ENCODE results near the gene ASCL2.

ASCL2 gene

DNA sequence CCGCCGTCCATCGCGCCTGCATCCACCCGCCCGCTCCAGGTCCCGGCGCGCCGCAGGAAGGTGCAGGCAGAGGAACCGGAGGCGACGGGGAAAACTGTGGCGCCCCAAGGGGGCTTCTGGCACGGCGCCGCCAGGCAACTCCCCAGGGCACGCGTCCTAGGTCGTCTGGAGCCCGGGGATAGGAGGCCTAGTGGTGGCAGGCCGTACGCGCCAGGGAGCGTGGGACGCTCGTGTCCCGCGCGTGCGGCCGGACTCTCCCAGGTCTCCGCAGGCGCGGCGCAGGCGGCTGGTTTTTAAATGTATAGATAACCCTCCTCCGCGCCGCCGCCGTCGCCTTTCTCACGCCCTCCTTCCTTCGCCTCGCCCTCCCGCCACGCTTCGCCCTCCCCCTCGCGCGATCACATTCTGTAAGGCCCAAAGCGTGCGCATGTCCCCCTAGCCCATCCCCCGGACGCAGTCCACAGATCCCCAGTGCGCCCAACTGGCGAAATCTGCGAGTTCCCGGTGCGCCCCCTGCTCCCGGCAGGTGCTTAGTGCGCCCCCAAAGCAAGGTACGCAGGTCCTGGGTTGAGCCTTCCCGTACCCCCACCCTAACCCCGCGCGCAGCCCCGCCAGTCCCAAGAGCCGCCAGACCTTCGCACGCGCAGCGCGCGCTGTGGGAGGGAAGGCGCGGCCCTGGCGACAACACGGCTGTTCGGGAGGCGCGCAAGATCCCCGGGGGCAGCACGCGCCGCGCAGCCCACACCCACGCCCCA is at the start of gene ASCL2:
Gene ASCL2 (minus strand): TSS at position 267 of the 755 bp plus-strand sequence. CDS start 256 bp downstream, at position 11.
- TF ChIP-seq, protein P1, sequence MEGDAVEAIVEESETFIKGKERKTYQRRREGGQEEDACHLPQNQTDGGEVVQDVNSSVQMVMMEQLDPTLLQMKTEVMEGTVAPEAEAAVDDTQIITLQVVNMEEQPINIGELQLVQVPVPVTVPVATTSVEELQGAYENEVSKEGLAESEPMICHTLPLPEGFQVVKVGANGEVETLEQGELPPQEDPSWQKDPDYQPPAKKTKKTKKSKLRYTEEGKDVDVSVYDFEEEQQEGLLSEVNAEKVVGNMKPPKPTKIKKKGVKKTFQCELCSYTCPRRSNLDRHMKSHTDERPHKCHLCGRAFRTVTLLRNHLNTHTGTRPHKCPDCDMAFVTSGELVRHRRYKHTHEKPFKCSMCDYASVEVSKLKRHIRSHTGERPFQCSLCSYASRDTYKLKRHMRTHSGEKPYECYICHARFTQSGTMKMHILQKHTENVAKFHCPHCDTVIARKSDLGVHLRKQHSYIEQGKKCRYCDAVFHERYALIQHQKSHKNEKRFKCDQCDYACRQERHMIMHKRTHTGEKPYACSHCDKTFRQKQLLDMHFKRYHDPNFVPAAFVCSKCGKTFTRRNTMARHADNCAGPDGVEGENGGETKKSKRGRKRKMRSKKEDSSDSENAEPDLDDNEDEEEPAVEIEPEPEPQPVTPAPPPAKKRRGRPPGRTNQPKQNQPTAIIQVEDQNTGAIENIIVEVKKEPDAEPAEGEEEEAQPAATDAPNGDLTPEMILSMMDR (IDR thresholded peaks at IDR 0.05; ENCODE audit: control extremely low read depth, extremely low read depth, low read depth, missing control alignments): no peak
- DNase-seq (ENCODE audit: extremely low spot score): no peak
- POLR2A ChIA-PET: no interaction called here
- CTCF ChIA-PET: no interaction called here

DNA sequence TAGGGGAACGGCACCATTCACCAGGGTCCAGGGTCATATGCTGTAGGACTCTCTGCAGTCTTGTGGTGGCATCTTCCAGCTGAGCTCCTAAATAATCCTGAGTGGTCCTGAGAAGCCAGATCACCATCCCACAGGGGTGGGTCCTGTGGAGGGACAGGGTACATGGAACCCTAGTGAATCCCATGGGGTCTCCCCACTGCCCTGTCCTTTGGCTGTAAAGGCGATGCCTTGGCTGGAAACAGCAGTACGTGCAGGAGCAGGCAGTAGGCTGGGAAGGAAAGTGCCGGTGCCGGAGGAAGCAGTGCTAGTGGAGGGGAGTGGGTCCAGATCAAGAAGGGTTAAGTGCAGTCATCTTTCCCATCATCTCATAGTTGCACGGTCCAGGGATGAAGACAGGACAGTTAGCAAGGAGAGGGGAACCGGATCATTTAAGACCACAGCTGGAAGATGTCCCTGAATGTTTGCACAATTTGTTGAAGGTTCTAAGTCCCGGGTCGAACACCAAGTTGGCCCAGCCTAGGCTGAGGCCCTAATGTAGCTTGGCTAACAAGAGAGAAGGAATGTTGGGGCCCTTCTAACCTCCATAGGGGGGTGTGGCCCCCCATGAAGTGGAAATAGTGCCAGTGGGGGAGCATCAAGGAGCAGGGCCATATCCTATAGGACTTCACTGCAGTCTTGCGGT is 49.5 kb upstream of the ASCL2 start:
- TF ChIP-seq, protein P1 (IDR thresholded peaks at IDR 0.05; ENCODE audit: control extremely low read depth, extremely low read depth, low read depth, missing control alignments): no peak
- ChIA-PET CTCF (interaction anchor here (3.6 kb wide), 1 partner anchor 14 kb away, joined by 20 read pairs; no protein-coding TSS in a partner anchor), POLR2A (no interaction called here)
- no peak for DNase-seq (ENCODE audit: extremely low spot score)

GRCh38 chr11:2318707-2319106 is 48.3 kb upstream of the ASCL2 start:
- POLR2A ChIA-PET: no interaction called here
- CTCF ChIA-PET: interaction anchor here (0.8 to 3.6 kb wide), 2 partner anchors 9 to 14 kb away, joined by 3 to 15 read pairs; no protein-coding TSS in a partner anchor
- TF ChIP-seq, protein P1 (IDR thresholded peaks at IDR 0.05; ENCODE audit: control extremely low read depth, extremely low read depth, low read depth, missing control alignments): no peak

DNA sequence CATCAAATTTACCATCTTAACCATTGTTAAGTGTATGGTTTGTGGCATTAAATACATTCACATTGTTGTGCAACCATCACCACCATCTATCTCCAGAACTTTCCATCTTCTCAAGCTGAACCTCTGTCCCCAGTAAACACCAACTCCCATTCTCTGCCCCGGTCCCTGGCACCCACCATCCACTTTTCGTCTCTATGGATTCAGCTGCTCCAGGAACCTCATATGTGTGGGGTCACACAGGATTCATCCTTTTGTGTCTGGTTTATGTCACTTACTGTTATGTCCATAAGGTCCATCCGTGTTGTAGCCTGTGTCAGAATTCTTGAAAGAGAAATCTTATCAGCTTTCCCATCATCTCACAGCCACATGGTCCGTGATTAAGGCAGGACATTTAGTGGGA is 47.7 kb upstream of the ASCL2 start:
- TF ChIP-seq, protein P1 (IDR thresholded peaks at IDR 0.05; ENCODE audit: control extremely low read depth, extremely low read depth, low read depth, missing control alignments): no peak
- DNase-seq (ENCODE audit: extremely low spot score): no peak
- ChIA-PET POLR2A (no interaction called here), CTCF (interaction anchor here (0.8 to 3.6 kb wide), 2 partner anchors 8 to 13 kb away, joined by 3 to 15 read pairs; no protein-coding TSS in a partner anchor)

More at GRCh38 chr11:2318707-2319106, 48.3 kb upstream of the ASCL2 start:
- no peak for DNase-seq (ENCODE audit: extremely low spot score)

DNA sequence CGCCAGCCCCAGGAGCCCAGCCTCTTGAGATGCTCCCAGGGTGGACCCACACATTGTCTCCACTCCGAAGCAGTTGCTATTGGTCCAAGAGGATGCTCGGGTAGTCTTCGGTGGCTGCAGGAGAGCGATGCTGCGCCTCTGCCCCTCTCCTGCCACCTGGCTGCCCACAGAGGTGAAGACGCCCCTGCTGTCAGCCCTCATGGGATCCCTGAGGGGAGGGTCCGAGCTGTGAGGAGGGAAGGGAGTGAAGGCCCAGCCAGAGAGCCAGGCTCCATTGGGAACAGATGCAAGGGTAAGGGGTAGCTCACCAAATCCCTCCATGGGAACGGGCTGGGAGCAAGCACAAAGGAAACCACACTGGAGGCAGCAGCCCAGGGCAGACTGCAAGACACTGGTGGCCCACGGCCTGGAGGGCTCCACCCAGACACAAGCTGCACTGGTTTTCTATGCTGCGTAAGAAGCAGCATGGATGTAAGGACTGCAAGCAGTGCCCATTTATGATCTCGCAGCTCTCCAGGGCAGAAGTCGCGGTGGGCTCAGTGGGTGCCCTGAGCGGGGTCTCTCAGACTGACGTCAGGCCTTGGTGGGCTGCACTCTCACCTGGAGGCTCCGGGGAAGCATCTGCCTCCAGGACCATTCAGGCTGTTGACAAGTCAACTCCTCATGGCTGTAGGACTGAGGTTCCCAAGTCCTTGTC is 47.1 kb upstream of the ASCL2 start:
- TF ChIP-seq, protein P1 (IDR thresholded peaks at IDR 0.05; ENCODE audit: control extremely low read depth, extremely low read depth, low read depth, missing control alignments): no peak
- DNase-seq (ENCODE audit: extremely low spot score): no peak
- POLR2A ChIA-PET: no interaction called here
- CTCF ChIA-PET: interaction anchor here (1.2 to 3.6 kb wide), 2 partner anchors 12 to 214 kb away, joined by 3 to 15 read pairs; no protein-coding TSS in a partner anchor

- TF ChIP-seq, protein P1 (IDR thresholded peaks at IDR 0.05; ENCODE audit: control extremely low read depth, extremely low read depth, low read depth, missing control alignments): no peak
- no peak for DNase-seq (ENCODE audit: extremely low spot score)
- CTCF ChIA-PET: interaction anchor here (0.7 to 3.6 kb wide), 6 partner anchors 12 to 572 kb away, joined by 3 to 15 read pairs (median 3); no protein-coding TSS in a partner anchor
- POLR2A ChIA-PET: no interaction called here
These were observed 46.5 kb upstream of the ASCL2 start for GRCh38 chr11:2316963-2317244.
